Upper lobe of left lung (tissue), 6 donors: ENCODE results near the gene RAPGEF1. TPM values are rescaled to one million over a fixed set of nuclear protein-coding genes. Genes with fewer than 3 reads are reported as not detected.

ENCODE experiments used
- ATAC-seq, 2 donors: fragments of 200-7000 bp; cut with Tn5 transposase; one replicate each; pipeline ENCODE4 v1.9.1; 2022; ENCODE audit warnings: mild to moderate bottlenecking in 2 of 2, moderate library complexity in 2 of 2; ENCODE audit not compliant: low FRiP score in 2 of 2
- DNase-seq, 2 donors: peaks; one replicate each; pipeline ENCODE4 v3.0.0-alpha.2; 2019 to 2020
- H3K27ac ChIP-seq, 4 donors: fragments of 200-600 bp; sonication (generic); one replicate each; pipeline ENCODE4 v1.5.1; 2016 to 2019
- H3K27me3 ChIP-seq, 4 donors: fragments of 200-600 bp; sonication (generic); one replicate each; pipeline ENCODE4 v1.5.1; 2017 to 2019
- H3K36me3 ChIP-seq, 4 donors: fragments of 200-600 bp; sonication (generic); one replicate each; pipeline ENCODE4 v1.5.1; 2016 to 2019
- H3K4me1 ChIP-seq, 4 donors: fragments of 200-600 bp; sonication (generic); one replicate each; pipeline ENCODE4 v1.5.1; 2018 to 2019
- H3K4me3 ChIP-seq, 4 donors: fragments of 200-600 bp; sonication (generic); one replicate each; pipeline ENCODE4 v1.5.1; 2017 to 2019; ENCODE audit warnings: mild to moderate bottlenecking in 2 of 4, moderate library complexity in 1 of 4
- H3K9me3 ChIP-seq, 4 donors: fragments of 200-600 bp; sonication (generic); one replicate each; pipeline ENCODE4 v1.5.1; 2018 to 2019
- EP300 ChIP-seq, 4 donors: sonication (generic); formaldehyde crosslinking; IDR thresholded peaks; one replicate each; pipeline ENCODE4 v1.5.1; 2017; ENCODE audit warnings: antibody characterized with exemption in 4 of 4, control low read depth in 2 of 4
- POLR2A ChIP-seq, 4 donors: fragments of 450-650 bp; IDR thresholded peaks; one replicate each; pipeline ENCODE4 v1.5.1; 2016 to 2017; ENCODE audit warnings: antibody characterized with exemption in 4 of 4, mild to moderate bottlenecking in 2 of 4
- POLR2AphosphoS5 ChIP-seq, 2 donors: sonication (generic); formaldehyde crosslinking; IDR thresholded peaks; one replicate each; pipeline ENCODE4 v1.5.1; 2017; ENCODE audit warnings: antibody characterized with exemption in 2 of 2
- WGBS, 2 donors: methylation state at CpG; one replicate each; pipeline ENCODE4 v1.1.5; 2017 to 2018; 5-methylcytosine and 5-hydroxymethylcytosine counted together
- small RNA-seq, 4 donors: library from RNA; depleted of rRNA; stranded (forward); fragments of <200 nt; gene quantifications; one replicate each; pipeline ENCODE3, GENCODE V24; 2016
- total RNA-seq, 6 donors: library from RNA; depleted of rRNA in 4 of 6; stranded (reverse); fragments of >200 nt in 4 of 6; gene quantifications; one replicate each; pipeline versions ENCODE4 v1.1.0 to v1.2.1, GENCODE V29; 2016 to 2021
- TF ChIP-seq, protein P1 (sequence below), 6 experiments: fragments of 450-650 bp in 4 of 6; fragments of 200-600 bp in 2 of 6; sonication (generic) in 2 of 6; IDR thresholded peaks; one replicate each; pipeline ENCODE4 v1.5.1; 2016 to 2019; ENCODE audit warnings: antibody characterized with exemption in 6 of 6
- donor health status: DM: no; HTN: no; CAD: no; lungs with moderate emphysema.
- donor health status: DM: no; HTN: yes; CAD: no; lungs with severe emphysema.

Gene RAPGEF1
- total RNA-seq, 6 donors from 2014 or later: 82.8 to 161 (median 96.8) TPM

DNA sequence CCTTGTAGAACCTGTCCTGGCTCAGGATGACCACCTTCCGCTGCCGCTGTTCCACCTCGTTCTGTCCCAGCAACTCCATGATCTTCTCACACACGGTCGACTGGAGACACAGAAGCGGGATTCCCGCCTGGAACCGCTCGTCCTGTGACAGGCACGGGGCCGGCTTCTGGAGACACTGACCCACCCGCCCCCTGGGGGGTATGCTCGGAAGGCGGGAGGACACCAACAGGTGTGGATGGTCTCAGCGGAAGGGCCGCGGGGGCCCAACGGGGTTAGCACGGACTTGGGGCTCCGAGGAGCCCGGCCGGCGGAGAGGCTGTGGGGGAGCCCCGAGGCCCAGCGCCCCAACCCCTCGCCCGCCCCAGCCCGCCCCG is 209.3 kb downstream of the RAPGEF1 start:
- H3K4me1 ChIP-seq: peaks cover 12 to 20% (median 15%) of the 10 kb centered on the region in 4 donors
- H3K9me3 ChIP-seq: no peaks in the 10 kb centered on the region
- no peak for TF ChIP-seq POLR2A (IDR thresholded peaks at IDR 0.05)
- TF ChIP-seq, protein P1, sequence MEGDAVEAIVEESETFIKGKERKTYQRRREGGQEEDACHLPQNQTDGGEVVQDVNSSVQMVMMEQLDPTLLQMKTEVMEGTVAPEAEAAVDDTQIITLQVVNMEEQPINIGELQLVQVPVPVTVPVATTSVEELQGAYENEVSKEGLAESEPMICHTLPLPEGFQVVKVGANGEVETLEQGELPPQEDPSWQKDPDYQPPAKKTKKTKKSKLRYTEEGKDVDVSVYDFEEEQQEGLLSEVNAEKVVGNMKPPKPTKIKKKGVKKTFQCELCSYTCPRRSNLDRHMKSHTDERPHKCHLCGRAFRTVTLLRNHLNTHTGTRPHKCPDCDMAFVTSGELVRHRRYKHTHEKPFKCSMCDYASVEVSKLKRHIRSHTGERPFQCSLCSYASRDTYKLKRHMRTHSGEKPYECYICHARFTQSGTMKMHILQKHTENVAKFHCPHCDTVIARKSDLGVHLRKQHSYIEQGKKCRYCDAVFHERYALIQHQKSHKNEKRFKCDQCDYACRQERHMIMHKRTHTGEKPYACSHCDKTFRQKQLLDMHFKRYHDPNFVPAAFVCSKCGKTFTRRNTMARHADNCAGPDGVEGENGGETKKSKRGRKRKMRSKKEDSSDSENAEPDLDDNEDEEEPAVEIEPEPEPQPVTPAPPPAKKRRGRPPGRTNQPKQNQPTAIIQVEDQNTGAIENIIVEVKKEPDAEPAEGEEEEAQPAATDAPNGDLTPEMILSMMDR (IDR thresholded peaks at IDR 0.05): peak in 4 of 6 experiments; percentile 19 to 37 (median 26)
- no peak for TF ChIP-seq POLR2AphosphoS5 (IDR thresholded peaks at IDR 0.05)
- TF ChIP-seq EP300 (IDR thresholded peaks at IDR 0.05): no peak
- ATAC-seq: peak in 1 of 2 donors; percentile 35
- peak overlapping the region; percentile 71 to 100 (median 94) for H3K4me3 ChIP-seq
- peak in 1 of 2 donors; percentile 45 for DNase-seq
- WGBS, 2 donors: 4% methylated on average over 22 of the region's 29 CpGs; no CpG with 5 or more reads in 1 of the 2 donors
- H3K36me3 ChIP-seq: peaks cover 13 to 42% (median 38%) of the 10 kb centered on the region in 4 donors
- peak overlapping the region; percentile 76 to 87 (median 85) for H3K27ac ChIP-seq
- H3K27me3 ChIP-seq: no peaks in the 10 kb centered on the region

DNA sequence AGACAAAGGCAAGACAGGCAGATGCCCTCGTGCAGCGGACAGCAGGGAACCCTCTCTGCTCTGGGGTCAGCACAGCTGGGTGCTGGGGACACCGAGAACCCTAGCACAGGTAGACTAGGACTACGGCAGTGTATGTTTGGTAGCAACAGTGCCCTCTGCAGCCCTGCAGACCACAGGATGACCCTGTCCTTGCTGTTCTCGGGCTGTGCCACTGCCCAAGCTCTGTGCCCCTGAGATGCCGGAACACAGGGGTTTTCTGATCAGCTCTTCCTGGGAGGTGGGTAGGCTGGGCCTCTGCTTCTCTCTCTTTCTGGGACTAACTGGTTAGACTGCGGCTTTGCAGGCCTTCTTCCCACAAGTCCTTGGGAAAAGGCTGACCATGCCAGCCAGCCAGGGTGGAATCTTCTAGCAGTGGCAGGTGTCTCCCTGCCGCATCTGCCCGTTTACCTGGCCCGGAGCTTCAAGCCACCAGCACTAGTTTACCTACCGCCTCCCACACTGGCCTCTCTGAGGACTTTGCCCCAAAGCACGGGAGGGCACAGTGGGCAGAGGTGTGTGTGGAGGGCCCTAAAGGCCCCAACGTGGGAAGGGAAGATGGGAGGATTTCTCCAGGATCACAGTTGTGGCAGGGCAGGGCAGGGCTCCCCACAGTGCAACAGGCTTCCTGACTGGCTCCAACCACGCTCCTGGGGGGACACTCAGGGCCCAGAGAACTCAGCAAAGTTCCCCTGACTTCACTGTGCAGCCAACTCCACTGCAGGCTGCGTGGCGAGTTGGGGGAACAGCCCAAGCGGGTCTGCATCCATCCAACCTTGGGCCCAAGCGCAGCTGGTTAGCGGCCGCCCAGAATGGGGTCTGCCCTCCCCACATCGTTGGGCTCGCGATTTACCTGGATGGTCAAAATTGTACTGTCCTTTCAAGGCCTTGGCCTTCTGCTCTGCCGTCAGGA is 210.0 kb downstream of the RAPGEF1 start:
- 55 to 68% methylated on average over 14 to 20 of the region's 24 CpGs for WGBS, 2 donors
- H3K4me3 ChIP-seq: peak overlapping the region; percentile 71 to 100 (median 94)
- peaks cover 12 to 20% (median 15%) of the 10 kb centered on the region in 4 donors for H3K4me1 ChIP-seq
- no peak for TF ChIP-seq POLR2A (IDR thresholded peaks at IDR 0.05)
- no peak for TF ChIP-seq EP300 (IDR thresholded peaks at IDR 0.05)
- TF ChIP-seq, protein P1 (IDR thresholded peaks at IDR 0.05): no peak
- TF ChIP-seq POLR2AphosphoS5 (IDR thresholded peaks at IDR 0.05): no peak
- DNase-seq (no peak), ATAC-seq (no peak)
- peaks cover 18 to 49% (median 44%) of the 10 kb centered on the region in 4 donors for H3K36me3 ChIP-seq
- no peaks in the 10 kb centered on the region for H3K27me3 ChIP-seq
- H3K9me3 ChIP-seq: no peaks in the 10 kb centered on the region
- H3K27ac ChIP-seq: peak overlapping the region in 3 of 4 donors; percentile 83 to 87 (median 87)

- peaks cover 21 to 58% (median 52%) of the 10 kb centered on the region in 4 donors for H3K36me3 ChIP-seq
- ATAC-seq (no peak), DNase-seq (peak in 1 of 2 donors; percentile 81)
- 95 to 97% methylated on average over 21 to 35 of the region's 35 CpGs for WGBS, 2 donors
- H3K27me3 ChIP-seq: no peaks in the 10 kb centered on the region
- H3K27ac ChIP-seq: no peak overlapping the region
- no peak overlapping the region for H3K4me3 ChIP-seq
- TF ChIP-seq POLR2AphosphoS5 (IDR thresholded peaks at IDR 0.05) (no peak), POLR2A (IDR thresholded peaks at IDR 0.05) (no peak), EP300 (IDR thresholded peaks at IDR 0.05) (no peak)
- TF ChIP-seq, protein P1 (IDR thresholded peaks at IDR 0.05): no peak
- peaks cover 12 to 20% (median 15%) of the 10 kb centered on the region in 4 donors for H3K4me1 ChIP-seq
- H3K9me3 ChIP-seq: no peaks in the 10 kb centered on the region
These were observed 210.9 kb downstream of the RAPGEF1 start for GRCh38 chr9:131528886-131529505.

- TF ChIP-seq, protein P1 (IDR thresholded peaks at IDR 0.05): no peak
- no peak for TF ChIP-seq POLR2AphosphoS5 (IDR thresholded peaks at IDR 0.05)
- TF ChIP-seq EP300 (IDR thresholded peaks at IDR 0.05): no peak
- no peak for TF ChIP-seq POLR2A (IDR thresholded peaks at IDR 0.05)
- WGBS, 2 donors: 92 to 94% methylated on average over 5 to 7 of the region's 7 CpGs
- H3K36me3 ChIP-seq: peaks cover 21 to 66% (median 60%) of the 10 kb centered on the region in 4 donors
- ATAC-seq: no peak
- no peaks in the 10 kb centered on the region for H3K27me3 ChIP-seq
- no peak overlapping the region for H3K4me3 ChIP-seq
- peaks cover 12 to 20% (median 15%) of the 10 kb centered on the region in 4 donors for H3K4me1 ChIP-seq
- DNase-seq: no peak
- H3K27ac ChIP-seq: no peak overlapping the region
- no peaks in the 10 kb centered on the region for H3K9me3 ChIP-seq
These were observed 211.7 kb downstream of the RAPGEF1 start for GRCh38 chr9:131528186-131528585.

Small RNA genes lying within 50 kb of the gene (small RNA-seq; reads per million reads assigned to genes)
- 0 reads per million in 4 donors for gene EIF4A1P3
- 0 reads per million in 4 donors for gene RF00272
- 0 to 0.06 (median 0) reads per million in 4 donors for gene RN7SL328P

Other genes with a start within 250 kb of the RAPGEF1 start
- gene POMT1, start 237.2 kb downstream of the RAPGEF1 start, total RNA-seq: 10 to 100 TPM; 24.7 to 55.5 (median 27.2) TPM
- gene UCK1, start 208.8 kb downstream of the RAPGEF1 start, total RNA-seq: 10 to 100 TPM; 27.8 to 36.7 (median 29.4) TPM
- 10 to 100 TPM in 2 of 6 donors, 1 to 10 TPM in 4; 1.8 to 10.5 (median 8.0) TPM for gene PRRT1B, start 194.6 kb downstream of the RAPGEF1 start, total RNA-seq